ENCODE data around the gene FAM114A2.
"Not testable (repeated sequence)": the region's sequence is repeated elsewhere in the genome, so short reads cannot be mapped to it uniquely, and the experiment has no call there.

Gene FAM114A2

GRCh38 chr5:154038261-154038706 is 426 bp downstream of the FAM114A2 start:
- TF ChIP-seq CTCF (IDR thresholded peaks at IDR 0.05): no peak
- H3K4me1 ChIP-seq: peaks cover 0 to 50% (median 26%) of the 10 kb centered on the region in 4 donors
- intact Hi-C loops (cut with DNase I; ENCODE audit: low total_unique reads): no loop called here
- no peaks in the 10 kb centered on the region for H3K9me3 ChIP-seq
- peak overlapping the region; percentile 82 to 83 for H3K27ac ChIP-seq
- no peak for DNase-seq
- H3K36me3 ChIP-seq: no peaks in the 10 kb centered on the region
- H3K27me3 ChIP-seq: no peaks in the 10 kb centered on the region
- peak overlapping the region; percentile 64 to 73 for H3K4me3 ChIP-seq

GRCh38 chr5:154034944-154035343 is 3.8 kb downstream of the FAM114A2 start:
- intact Hi-C loops (cut with DNase I; ENCODE audit: low total_unique reads): no loop called here
- TF ChIP-seq CTCF (IDR thresholded peaks at IDR 0.05): no peak

GRCh38 chr5:154031937-154032489 is 6.7 kb downstream of the FAM114A2 start:
- H3K9me3 ChIP-seq: no peaks in the 10 kb centered on the region
- peaks cover 10 to 19% (median 16%) of the 10 kb centered on the region in 3 donors for H3K36me3 ChIP-seq
- peaks cover 0 to 6% (median 2%) of the 10 kb centered on the region in 4 donors for H3K4me1 ChIP-seq
- no peak overlapping the region for H3K4me3 ChIP-seq
- intact Hi-C loops (cut with DNase I; ENCODE audit: low total_unique reads): no loop called here
- DNase-seq: no peak
- no peak overlapping the region for H3K27ac ChIP-seq
- no peaks in the 10 kb centered on the region for H3K27me3 ChIP-seq
- no peak for TF ChIP-seq CTCF (IDR thresholded peaks at IDR 0.05)

More at GRCh38 chr5:154034944-154035343, 3.8 kb downstream of the FAM114A2 start:
- H3K36me3 ChIP-seq: peaks cover 0 to 7% (median 0%) of the 10 kb centered on the region in 3 donors
- no peak overlapping the region for H3K27ac ChIP-seq
- no peaks in the 10 kb centered on the region for H3K27me3 ChIP-seq
- DNase-seq: no peak
- peaks cover 0 to 23% (median 12%) of the 10 kb centered on the region in 4 donors for H3K4me1 ChIP-seq
- H3K4me3 ChIP-seq: no peak overlapping the region
- H3K9me3 ChIP-seq: no peaks in the 10 kb centered on the region

GRCh38 chr5:154025951-154026350 is 12.8 kb downstream of the FAM114A2 start:
- Histone ChIP-seq H3K36me3 (peaks cover 37 to 46% (median 39%) of the 10 kb centered on the region in 3 donors), H3K9me3 (no peaks in the 10 kb centered on the region), H3K27ac (no peak overlapping the region), H3K4me3 (no peak overlapping the region), H3K4me1 (no peaks in the 10 kb centered on the region), H3K27me3 (no peaks in the 10 kb centered on the region)
- DNase-seq: no peak
- intact Hi-C loops (cut with DNase I; ENCODE audit: low total_unique reads): no loop called here
- TF ChIP-seq CTCF (IDR thresholded peaks at IDR 0.05): no peak

GRCh38 chr5:154018919-154019318 is 19.8 kb downstream of the FAM114A2 start:
- H3K4me3 ChIP-seq; H3K27ac ChIP-seq; H3K4me1 ChIP-seq; H3K9me3 ChIP-seq; intact Hi-C loops (cut with DNase I; ENCODE audit: low total_unique reads); DNase-seq; H3K27me3 ChIP-seq: not testable (repeated sequence)
- H3K36me3 ChIP-seq: peaks cover 9 to 31% (median 29%) of the 10 kb centered on the region in 3 donors

- H3K36me3 ChIP-seq: peaks cover 0 to 46% (median 33%) of the 10 kb centered on the region in 3 donors
- no peaks in the 10 kb centered on the region for H3K27me3 ChIP-seq
- TF ChIP-seq CTCF (IDR thresholded peaks at IDR 0.05): no peak
- no peaks in the 10 kb centered on the region for H3K4me1 ChIP-seq
- no peak overlapping the region for H3K4me3 ChIP-seq
- no peaks in the 10 kb centered on the region for H3K9me3 ChIP-seq
- intact Hi-C loops (cut with DNase I; ENCODE audit: low total_unique reads): no loop called here
- no peak for DNase-seq
- no peak overlapping the region for H3K27ac ChIP-seq
Observed at GRCh38 chr5:154015071-154015693, 23.5 kb downstream of the FAM114A2 start.
